IPS-18c (cell line): ENCODE data around the gene DYDC1.
"Not testable (repeated sequence)": the region's sequence is repeated elsewhere in the genome, so short reads cannot be mapped to it uniquely, and the experiment has no call there.

Experiments used
- H3K4me3 ChIP-seq: 2 replicates; pipeline ENCODE4 v1.7.0; 2013; ENCODE audit warnings: low read depth, mild to moderate bottlenecking, low read length, moderate library complexity; ENCODE audit not compliant: insufficient read depth
- H3K9me3 ChIP-seq: one replicate; pipeline ENCODE4 v1.6.1; 2013; ENCODE audit warnings: mild to moderate bottlenecking, low read length, moderate library complexity; ENCODE audit not compliant: control insufficient read depth, insufficient read depth

The DYDC1 gene

DNA sequence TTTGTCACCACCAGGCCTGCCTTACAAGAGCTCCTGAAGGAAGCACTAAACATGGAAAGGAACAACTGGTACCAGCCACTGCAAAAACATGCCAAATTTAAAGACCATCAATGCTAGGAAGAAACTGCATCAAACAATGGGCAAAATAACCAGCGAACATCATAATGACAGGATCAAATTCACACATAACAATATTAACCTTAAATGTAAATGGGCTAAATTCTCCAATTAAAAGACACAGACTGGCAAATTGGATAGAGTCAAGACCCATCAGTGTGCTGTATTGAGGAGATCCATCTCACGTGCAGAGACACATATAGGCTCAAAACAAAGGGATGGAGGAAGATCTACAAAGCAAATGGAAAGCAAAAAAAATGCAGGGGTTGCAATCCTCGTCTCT, 50.6 kb downstream of the DYDC1 start:
- H3K9me3 ChIP-seq, H3K4me3 ChIP-seq: not testable (repeated sequence)

DNA sequence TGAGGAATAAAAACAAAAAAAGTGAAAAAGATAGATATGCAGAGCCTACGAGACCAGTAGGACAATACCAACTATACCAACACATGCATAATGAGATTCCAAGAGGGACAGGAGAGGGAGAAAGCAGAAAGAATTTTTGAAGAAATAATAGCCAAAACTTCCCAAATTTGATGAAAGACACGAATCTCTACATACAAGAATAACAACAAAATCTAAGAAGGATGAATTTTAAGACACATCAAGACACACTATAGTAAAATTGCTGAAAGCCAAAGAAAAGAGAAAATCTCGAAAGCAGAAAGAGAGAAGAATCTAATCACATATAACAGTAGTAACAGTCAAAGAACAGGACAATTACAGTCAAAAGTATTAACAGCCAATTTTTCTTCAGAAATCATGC, 59.6 kb downstream of the DYDC1 start:
- Histone ChIP-seq H3K4me3 (no peak overlapping the region), H3K9me3 (no peaks in the 10 kb centered on the region)

DNA sequence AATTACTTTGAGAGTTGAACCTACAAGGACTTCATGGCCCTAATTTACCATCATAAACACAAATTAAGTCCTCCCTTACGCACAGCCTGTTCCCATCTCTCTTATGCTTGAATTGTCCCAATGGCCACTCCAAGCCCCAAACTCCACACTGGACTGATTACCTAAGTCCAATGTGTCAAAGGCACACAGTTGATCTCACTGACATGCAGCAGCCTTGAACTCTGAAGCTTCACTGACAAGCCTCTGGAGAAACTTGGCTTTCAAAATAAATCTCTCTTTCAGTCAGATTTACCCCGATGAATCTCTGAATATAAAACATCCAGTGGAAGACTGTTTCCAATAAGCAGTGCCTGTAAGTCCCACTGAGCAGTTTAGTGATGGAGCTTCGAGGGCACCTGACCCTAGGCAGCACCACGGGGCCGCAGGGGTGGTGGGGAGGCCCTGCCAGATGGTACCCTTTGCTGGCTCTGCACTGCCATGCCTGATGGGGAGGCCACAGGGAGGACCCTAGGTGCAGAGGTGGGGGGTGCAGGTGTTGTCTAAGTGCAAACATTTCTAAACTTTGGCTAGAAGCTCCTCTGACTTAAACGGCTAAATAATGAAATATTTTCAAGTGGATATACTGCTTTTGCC, 63.8 kb downstream of the DYDC1 start:
- Histone ChIP-seq H3K9me3 (no peaks in the 10 kb centered on the region), H3K4me3 (no peak overlapping the region)

DNA sequence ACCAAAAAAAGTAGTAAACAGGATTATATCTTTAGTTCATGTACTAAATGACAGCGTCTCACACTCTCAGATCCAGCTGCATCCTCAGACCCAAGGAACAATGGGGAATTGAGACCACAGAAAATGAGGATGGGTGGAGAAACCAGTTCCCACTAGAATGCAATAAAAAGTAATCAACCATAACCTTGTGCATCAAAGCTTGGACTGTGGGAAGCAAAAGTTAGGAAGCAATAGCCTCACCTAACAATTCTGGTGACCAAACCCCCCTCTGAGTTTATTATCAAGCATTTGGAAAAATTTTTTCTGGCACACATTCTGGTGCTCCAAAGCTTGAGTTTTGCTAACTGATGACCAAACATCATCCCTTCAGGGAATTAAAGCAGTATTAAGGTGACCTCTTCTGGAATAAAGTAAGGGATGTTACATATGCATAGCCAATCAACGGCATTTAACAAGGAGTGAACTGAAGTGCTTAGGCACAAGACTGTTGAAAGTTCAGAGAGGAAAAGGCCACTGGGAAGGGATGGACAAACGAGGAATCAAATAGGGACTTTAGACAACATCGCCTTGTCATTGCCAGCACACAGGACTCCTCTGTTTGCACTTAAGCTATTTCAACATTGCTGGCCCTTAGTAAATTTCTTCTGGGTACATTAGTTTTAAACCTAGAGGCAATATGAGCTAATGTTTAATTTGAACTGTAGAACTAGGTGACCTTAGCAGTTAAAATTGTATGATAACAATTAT, 65.9 kb downstream of the DYDC1 start:
- Histone ChIP-seq H3K9me3 (no peaks in the 10 kb centered on the region), H3K4me3 (no peak overlapping the region)

DNA sequence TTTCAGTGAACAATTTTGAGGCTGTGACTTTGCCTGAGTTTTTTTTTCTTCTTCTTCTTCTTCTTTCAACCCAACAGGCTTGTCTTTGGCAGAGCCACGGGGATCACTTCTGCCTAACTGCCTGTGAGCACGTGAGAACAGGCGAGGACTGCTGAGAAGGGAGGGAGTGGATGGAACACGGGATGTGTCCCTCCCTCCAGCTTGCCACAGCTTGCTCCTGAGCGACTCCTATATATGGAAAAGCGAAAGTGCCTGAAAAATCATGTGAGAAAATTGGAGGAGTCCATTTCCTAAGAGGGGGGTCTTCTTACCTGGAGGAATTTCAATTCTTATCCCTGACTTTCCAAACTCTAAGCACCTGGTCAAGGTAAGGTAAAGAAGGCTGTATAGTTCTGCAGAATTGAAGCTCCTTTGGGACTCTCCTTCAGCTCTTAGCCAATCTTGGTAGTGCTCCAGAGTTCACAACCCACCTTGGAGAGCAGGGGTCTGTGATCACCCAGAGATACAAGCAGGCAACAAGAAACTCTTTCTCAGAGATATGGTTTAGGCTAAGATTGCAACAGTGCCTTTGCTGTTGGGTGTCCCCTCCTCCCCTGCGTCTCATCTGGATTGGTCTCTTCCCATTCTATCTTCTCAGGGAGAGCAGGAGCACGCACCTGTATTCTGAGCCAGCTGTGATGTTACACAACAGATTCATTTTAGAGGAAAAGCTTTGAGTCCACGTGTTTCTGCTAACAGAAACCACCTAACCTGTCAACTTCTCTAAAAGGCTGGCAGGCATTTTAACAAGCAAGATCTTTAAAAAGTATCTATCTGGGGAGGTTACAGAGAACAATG, 66.9 kb downstream of the DYDC1 start, which contains the start of gene MAT1A:
MAT1A (minus strand) TSS at position 208 of the 837 bp plus-strand sequence. CDS start 235 bp downstream, outside the sequence.
- Histone ChIP-seq H3K9me3 (no peaks in the 10 kb centered on the region), H3K4me3 (no peak within 1 kb of the TSS)

DNA sequence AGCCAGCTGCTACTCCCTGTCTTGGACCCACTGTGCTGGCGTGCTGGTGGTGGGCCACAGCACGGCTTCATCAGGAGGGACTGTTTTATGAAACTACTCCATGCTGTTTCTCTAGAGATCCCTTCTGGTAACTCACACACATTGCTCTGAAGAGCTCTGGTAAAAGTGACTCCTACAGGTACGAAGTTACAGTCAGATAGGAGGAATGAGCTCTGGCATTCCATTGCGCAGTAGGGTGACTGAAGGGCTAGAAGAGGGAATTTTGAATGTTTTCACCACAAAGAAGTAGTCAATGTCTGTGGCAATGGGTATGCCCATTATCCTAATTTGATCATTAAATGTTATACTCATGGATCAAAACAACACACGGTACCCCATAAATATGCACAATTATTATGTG, 67.7 kb downstream of the DYDC1 start:
- Histone ChIP-seq H3K9me3 (no peaks in the 10 kb centered on the region), H3K4me3 (no peak overlapping the region)
